GM19397 (cell line): ENCODE data around the gene IST1.
A peak's percentile ranks its signal among the peaks of the same experiment; 100 is the strongest.
"Not testable (repeated sequence)": the region's sequence is repeated elsewhere in the genome, so short reads cannot be mapped to it uniquely, and the experiment has no call there.

ENCODE experiments used
- ATAC-seq: cut with Tn5 transposase; IDR thresholded peaks from one replicate; pipeline ENCODE4 v1.9.1; 2021; ENCODE audit warnings: mild to moderate bottlenecking, moderate library complexity; ENCODE audit not compliant: unreplicated experiment

IST1 gene

DNA sequence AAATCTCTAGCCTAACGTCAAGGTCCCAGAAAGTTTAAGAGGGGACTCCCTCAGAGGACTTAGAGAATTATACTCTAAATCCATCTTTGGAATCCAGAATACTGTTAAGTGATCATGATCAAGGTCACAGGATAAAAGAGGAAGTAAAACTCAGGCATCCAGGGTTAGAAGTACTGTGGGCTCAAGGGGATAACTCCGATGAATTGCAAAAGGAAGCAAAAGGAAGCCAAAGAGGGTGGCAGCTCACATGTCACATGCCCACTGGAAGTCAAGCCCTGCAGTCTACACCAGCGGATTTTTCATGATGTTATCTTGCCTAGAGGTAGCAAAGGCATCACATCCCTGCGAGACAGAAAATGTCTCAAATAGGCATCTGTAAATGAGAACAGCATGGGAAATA lies 15.2 kb upstream of the IST1 start:
- no peak for ATAC-seq

DNA sequence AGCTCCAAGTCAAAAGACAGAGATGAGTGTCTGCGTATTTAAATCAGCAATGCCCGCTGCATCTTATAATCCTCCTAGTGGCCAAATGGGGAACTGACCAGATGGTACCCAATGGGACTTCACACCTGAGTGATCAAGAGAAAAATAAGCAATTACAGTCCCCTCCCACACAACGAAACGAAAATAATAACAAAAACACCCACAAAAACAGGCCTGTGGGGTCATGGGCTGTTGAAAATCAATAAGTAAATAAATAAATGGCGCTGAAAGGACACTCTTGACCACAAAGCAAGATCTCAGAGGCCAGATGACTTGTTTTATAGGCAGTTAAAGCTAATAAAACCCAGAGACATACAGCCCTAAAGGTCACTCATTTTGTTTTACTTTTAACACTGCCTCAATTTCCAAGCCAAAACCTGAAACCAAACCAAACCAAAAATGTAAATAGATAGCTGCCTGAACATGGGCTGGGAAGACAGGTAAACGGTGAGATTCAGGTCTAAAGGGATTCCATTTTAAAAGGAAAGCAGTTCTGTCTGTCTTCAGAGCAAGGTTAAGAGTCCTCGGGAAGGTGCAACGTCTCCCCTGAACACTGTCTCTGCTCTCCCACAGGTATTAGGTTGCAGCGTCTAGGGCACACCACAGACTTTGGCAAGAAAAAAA lies 12.7 kb upstream of the IST1 start:
- peak; percentile 2 for ATAC-seq

DNA sequence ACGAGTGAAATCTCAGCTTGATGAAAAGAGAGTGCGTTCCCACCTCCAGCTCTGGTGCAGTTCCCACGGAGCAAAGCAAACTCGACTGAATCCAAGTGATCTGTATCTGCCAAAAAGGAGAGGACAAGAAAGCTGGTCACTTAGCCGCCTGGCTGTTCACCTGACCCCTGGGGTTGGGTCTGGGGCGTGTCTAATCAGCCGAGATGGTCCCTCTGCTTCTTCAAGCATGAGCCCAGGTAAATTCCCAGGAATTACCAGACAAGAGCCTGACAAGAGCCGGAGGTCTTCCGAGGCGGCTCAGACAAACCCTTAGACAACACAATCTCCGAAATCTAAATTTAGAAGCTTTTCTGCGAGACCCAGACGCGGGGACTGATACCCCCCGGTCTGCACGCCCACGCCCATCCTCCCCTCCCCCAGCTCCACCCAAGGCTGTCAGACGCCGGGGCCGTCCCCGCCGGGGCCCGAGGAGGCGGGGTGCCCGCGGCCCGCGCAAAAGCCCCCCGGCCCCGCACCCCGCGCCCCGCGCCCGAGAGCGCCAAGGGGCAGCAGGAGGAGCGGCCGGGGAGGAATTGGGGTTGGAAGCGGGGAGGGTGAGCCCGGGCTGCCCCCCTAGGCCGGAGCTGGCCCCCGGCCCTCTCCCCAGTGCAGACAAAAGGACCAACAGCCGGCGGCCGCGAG lies 12.0 kb upstream of the IST1 start:
- peak; percentile 51 for ATAC-seq

DNA sequence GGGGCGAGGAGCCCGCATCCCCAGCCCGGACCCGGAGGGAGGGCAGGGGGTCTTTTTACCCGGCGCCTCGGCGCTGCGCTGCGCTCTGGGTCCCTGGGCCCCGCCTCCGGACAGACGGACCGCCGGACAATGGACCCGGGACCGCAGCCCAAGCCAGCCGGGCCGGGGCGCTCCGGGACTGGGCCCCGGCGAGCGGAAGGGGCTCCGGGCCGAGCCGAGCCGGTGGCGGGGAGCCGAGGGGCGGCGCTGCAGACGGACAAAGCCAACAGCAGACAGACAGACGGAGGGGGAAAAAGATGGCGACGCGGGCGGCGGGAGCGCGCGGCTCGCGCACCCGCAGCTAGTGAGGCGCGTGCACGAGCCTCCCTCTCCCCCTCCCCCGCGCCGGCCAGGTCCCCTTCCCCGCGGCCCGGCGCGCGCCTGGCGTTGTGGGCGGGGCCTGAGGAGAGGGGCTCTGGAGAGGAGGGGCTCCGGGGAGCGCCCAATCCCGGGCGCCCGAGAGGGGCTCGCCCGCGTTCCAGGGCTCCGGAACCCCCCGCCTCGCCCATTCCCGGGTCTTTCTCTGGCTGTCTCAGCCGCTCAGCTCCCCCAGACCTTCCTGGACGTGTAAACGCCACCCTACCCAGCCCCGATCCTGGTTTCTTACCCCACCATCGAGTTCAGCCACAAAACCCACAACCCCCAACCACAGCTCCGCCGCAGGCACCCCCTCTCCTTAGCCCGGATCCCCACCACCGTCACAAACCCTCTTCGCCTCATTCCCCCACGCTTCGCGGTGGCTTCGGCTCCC lies 11.3 kb upstream of the IST1 start, which contains the start of gene ZNF821:
ZNF821 (minus strand) TSS at position 334 of the 790 bp plus-strand sequence. CDS start 4,236 bp downstream, outside the sequence.
- peak; percentile 54 for ATAC-seq

DNA sequence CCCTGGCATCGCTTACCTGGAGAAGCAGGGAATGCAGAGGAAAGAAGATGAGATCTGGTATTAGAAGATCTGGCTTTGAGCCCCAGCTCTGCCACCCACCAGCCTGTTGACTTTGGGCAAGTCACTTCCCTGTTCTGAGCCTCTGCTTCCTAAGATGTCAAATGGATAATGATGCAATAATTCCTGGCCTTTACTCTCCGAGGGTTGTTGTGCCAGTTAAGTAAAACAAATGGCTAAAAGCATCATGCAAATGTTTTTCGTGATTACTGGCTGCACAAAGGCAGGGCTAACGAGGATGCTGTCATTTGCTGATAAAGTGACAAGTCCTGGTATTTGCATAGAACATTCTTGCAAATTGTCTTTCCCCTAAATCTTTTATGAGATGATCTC lies 10.1 kb upstream of the IST1 start:
- ATAC-seq, result no peak

DNA sequence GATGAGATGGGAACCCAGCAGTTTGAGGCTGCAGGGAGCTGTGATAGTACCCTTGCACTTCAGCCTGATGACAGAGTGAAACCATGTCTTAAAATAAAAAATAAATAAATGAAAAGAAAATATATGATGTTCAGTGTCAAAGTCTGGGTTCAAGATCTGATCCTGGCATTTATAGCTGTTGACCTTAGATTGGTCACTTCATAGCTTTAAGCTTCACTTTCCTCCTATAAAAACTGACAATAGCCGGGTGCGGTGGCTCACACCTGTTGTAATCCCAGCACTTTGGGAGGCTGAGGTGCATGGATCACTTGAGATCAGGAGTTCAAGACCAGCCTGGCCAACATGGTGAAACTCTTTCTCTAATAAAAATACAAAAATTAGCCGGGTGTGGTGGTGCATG lies 6.2 kb upstream of the IST1 start:
- no peak for ATAC-seq

DNA sequence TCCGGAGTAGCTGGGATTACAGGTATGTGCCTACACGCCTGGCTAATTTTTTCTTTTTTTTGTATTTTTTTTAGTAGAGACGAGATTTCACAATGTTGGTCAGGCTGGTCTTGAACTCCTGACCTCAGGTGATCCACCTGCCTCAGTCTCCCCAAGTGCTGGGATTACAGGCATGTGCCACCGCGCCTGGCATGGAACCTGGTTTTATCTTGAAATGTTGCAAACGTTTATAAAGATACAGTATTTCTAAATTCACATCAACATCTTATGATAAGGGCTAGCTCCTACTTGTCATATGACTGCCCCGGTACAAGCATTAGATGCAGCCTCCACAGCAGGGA lies 1.5 kb upstream of the IST1 start:
- no peak for ATAC-seq

DNA sequence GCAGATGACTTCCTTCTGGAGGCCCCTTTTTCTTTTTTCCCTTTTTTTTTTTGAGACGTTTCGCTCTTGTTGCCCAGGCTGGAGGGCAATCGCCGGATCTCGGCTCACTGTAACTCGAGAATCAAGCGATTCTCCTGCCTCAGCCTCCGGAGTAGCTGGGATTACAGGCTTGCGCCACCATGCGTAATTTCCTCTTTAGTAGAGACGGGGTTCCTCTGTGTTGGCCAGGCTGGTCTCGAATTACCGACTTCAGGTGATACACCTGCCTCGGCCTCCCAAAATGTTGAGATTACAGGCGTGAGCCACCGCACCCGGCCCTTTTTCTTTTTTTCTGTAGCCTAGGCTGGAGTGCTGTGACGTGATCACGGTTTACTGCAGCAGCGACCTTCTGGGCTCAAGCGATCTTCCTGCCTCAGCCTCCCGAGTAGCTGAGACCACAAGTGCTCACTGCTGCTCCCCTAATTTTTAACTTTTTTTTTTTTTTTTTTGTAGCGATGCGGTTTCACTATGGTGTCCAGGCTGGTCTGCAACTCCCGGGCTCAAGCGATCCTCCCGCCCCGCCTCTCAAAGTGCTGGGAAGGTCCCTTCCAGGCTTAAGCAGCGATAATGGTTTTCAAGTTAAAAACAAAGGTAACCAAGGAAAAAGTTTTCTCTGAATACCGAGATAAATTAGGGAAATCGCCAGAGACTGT lies 956 bp upstream of the IST1 start:
- ATAC-seq, result no peak

DNA sequence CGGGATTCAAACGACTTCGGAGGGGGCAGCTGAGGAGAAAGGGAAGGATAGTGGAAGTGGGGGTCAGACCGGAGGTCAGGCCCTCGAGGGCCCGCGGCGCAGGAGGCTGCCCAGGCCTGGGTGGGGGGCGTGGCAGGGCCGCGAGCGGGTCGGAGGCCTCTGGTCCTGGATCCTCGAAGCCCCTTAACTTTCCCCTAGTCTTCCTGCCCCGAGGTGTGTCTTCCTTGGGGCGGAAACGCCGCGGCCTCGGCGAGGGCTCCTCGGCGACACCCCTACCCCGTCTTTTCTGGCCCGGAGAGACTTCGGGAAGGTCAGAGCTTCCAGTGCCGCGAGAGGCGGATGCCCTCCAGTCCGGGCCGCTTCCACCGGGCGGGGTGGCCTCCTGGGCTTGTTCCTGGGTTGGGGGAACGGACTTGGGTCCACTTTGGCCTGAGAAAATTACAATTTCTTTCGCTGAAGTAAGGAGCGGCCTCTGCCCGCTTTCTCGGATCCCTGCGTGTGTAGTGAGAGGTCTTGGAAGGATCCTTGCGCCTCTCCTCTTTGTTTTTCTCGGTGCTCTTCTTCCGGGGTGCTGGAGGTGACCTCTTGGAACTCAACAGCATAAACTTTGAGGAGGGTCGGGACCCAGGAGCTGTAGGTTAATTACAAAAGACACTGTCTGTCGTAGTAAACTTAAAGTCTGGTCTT lies 491 bp downstream of the IST1 start:
- peak; percentile 28 for ATAC-seq

DNA sequence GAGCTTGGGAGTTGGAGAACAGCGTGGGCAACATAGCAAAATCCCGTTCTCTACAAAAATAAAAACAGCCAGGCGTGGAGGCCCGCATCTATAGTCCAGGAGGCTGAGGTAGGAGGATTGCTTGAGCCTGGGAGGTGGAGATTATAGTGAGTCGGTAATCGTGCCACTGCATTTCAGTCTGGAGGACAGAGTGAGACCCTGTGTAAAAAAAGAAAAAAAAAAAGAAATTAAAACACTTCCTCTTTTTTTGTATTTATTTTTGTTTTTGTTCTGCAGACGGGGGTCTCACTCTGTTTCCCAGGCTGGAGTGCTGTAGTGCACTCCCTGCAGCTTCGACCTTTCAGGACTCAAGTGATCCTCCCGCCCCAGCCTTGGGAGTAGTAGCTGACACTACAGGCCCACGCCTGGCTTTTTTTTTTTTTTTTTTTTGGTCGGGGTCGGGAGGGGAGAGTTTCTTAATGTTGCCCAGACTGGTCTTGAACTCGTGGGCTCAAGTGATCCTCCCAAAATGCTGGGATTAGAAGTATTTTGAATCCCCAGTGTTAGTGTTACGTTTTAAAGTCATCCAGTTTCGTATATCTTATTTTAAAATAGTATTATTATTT lies 1.5 kb downstream of the IST1 start:
- ATAC-seq, result no peak

DNA sequence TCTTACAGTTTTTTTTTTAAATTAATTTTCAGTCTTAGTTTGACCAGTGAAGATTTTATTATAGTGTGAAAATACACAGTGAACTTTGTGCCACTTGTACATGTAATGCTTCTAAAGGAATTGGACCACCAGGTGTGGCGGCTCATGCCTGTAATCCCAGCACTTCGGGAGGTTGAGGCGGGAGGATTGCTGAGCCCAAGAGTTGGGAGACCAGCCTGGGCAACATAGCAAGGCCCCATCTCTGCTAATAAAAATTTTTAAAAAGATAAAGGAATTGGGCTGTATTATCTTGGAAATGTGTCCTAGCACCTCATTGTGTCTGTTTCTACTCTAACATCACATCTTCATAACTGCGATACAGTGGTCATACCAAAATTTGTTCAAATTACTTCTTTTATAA lies 3.8 kb downstream of the IST1 start:
- no peak for ATAC-seq

DNA sequence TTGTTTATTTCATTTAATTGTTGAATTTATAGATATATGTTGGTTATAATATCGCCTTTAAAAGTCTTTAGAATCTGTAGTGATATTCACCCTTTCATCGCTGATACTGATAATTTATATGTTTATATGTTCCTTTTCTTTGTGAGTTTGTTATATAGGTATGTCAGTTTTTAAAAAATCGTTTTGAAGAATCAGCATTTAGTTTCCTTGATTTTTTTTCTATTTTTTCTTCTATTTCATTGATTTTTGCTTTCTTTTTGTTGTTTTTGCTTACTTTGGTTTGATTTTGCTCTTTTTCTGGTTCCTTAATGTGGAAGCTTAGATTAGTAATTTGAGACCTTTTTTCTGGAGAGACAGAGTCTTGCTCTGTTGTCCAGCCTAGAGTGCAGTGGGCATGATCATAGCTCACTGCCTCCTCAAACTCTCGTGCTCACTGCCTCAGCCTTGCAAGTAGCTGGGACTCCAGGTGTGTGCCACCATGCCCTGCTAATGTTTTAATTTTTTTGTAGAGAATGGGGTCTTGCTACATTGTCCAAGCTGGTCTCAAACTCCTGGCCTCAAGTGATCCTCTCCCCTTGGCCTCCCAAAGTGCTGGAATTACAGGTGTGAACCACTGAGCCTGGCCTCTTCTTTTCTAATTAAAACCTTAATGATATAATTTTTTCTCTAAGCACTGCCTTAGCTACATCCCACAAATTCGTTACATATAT lies 7.5 kb downstream of the IST1 start:
- no peak for ATAC-seq

DNA sequence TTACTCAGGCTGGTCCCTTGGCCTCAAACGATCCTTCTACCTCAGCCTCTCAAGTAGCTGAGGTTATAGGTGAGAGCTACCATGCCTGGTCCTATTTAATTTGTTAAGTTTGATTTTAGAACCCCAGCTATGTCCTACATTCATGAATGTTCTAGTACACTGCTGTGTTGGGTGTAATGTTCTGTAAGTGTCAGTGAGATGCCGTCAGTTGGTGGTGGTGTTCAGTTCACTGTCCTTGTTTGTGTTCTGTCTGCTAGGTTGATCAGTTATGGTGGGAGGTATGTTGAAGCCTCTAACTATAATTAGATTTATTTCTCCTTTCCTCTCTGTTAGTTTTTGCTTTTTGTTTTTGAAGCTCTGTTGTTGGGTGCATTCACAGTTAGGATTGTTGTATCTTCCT lies 8.3 kb downstream of the IST1 start:
- no peak for ATAC-seq

DNA sequence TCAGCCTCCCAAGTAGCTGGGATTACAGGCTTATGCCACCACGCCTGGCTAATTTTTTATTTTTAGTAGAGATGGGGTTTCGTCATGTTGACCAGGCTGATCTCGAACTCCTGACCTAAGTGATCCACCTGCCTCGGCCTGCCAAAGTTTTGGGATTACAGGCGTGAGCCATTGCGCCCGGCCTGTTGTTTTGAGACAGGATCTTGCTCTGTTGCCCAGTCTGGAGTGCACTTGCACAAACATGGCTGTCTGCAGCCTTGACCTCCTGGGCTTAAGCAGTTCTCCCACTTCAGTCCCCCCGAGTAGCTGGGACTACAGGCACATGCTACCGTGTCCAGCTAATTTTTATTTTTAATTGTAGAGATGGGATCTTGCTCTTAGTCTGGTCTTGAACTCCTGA lies 8.9 kb downstream of the IST1 start:
- ATAC-seq, result no peak

DNA sequence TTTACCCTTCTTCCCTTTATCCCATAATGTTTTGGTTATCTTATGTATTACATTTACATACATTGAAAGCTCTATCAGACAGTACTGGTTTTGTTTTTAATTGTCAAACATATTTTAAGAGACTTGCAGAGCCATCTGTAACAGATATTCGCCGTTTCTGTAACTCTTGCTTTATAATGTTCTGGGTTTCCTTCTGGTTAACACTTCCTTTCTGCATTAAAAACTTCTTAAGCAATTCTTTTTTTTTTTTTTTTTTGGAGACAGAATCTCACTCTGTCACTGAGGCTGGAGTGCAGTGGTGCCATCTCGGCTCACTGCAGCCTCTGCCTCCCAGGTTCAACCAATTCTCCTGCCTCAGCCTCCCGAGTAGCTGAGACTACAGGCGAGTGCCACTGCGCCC lies 10.4 kb downstream of the IST1 start:
- not testable (repeated sequence) for ATAC-seq

DNA sequence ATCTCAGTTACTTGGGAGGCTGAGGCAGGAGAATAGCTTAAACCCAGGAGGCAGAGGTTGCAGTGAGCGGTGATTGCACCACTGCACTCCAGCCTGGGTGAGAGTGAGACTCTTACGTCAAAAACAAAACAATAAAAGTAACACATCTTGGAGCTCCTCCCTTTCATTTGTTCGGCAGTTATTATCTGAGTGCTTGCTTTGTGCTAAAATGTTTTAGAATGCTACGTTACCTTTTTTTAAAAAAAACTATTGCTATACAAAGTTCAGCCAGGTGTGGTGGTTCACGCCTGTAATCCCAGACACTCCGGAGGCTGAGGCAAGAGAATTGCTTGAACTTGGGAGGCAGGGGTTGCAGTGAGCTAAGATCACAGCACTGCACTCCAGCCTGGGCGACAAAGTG lies 15.8 kb downstream of the IST1 start:
- ATAC-seq, result no peak

DNA sequence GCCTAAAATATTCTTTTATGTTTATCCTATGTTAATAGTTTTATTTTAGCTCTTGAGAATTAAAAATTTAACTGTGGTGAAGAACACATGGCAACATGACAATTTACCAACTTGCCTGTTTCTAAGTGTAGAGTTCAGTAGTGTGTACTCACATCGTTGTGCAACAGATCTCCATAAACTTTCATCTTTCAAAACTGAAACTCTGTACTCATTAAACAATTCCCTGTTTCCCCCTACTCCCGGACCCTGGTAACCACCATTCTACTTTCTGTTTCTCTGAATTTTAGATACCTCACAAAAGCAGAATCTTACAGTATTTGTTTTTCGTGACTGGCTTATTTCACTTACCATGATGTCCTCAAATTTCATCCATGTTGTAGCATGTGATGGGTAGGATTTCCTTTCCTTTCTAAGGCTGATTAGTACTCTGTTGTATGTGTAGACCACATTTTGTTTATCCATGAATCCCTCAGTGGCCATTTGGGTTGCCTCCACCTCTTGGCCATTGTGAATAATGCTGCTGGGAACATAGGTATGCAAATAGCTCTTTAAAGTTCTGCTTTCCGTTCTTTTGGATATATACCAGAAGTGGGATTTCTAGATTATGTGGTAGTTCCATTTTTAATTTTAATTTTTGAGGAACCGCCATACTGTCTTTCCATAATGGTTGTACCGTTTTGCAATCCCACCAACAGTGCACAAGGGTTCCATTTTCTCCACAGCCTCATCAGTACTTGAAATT lies 17.4 kb downstream of the IST1 start:
- ATAC-seq, result no peak

DNA sequence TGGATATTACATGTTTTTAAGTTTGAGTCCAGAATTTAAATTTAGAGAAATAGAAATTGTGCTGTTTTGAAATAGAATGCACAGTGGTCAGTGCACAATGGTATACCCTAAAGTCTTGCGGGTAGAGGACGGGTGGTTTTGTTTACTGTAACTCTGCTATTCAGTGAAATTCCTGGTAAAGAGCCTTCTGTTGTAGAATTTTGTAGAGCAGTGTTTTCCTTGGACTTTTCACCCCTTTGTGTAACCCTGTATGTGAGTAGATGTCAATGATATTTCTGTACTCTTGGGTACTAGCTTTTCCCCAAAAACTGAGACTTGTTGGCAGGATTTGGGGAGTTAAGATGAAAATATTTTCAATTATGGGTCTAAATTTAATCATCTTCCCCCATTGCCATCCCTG lies 19.5 kb downstream of the IST1 start:
- no peak for ATAC-seq

DNA sequence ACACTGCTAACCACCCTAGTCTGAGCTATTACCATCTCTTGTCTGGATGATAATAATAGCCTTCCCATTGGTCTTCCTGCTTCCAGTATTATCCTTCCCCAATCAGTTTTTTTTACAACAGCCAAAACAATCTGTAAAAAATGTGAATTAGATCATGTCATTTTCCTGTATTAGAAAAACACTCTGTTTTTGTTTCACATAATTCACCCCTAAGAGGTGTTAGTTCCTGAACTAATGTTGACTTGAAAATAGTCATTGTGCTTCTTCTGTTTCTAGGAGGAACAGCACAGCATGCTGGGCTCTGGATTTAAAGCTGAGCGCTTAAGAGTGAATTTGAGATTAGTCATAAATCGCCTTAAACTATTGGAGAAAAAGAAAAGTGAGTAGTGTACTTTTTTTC lies 20.0 kb downstream of the IST1 start:
- no peak for ATAC-seq
